Measurements from ENCODE around the gene TNS3. TPM values are rescaled to one million over a fixed set of nuclear protein-coding genes. Genes with fewer than 3 reads are reported as not detected.

TNS3 gene
- total and polyA plus RNA-seq, 9 of the 15 experiments (the other 6 are each of a cell fraction or from before 2014, with no cell fraction given) = 0.20 TPM; not detected in 8

GRCh38 chr7:47327698-47328391 lies 254.1 kb downstream of the TNS3 start:
- H4K20me1 ChIP-seq (replicated peaks; ENCODE audit: control insufficient read depth, insufficient read depth, low read length) = no peaks in the 10 kb centered on the region; the same call in 1 of the 2 replicates
- intact Hi-C loops (cut with micrococcal nuclease) (no loop called here), in situ Hi-C loops (cut with MboI) (no loop called here)
- H3K9me3 ChIP-seq (replicated peaks; ENCODE audit: control insufficient read depth, insufficient read depth, low read depth, low read length) = no peaks in the 10 kb centered on the region
- H3K4me3 ChIP-seq = no peak overlapping the region
- no peaks in the 10 kb centered on the region for H3K36me3 ChIP-seq (ENCODE audit: control insufficient read depth, insufficient read depth, low read length)
- FAIRE-seq = no peak
- no peak overlapping the region for H3K27ac ChIP-seq (ENCODE audit: extremely low read depth, low read depth, low read length)
- POLR2A ChIA-PET = no interaction called here
- WGBS (ENCODE audit: insufficient coverage, low coverage, missing lambda C conversion rate) = 0% methylated on average over 22 of the region's 24 CpGs
- no peaks in the 10 kb centered on the region for H3K9me1 ChIP-seq (ENCODE audit: control insufficient read depth, insufficient read depth, low read length)
- CTCF ChIA-PET (ENCODE audit: low intra/inter-chr PET ratio) = no interaction called here
- H3K9ac ChIP-seq (ENCODE audit: insufficient read depth in 1 of 2, low read depth in 2 of 2, low read length in 2 of 2) = no peak overlapping the region
- H2AFZ ChIP-seq (ENCODE audit: low read depth, low read length) = no peak overlapping the region
- no peak for ATAC-seq
- no peak overlapping the region for H3K4me2 ChIP-seq (ENCODE audit: insufficient read depth, low read length)
- H3K79me2 ChIP-seq (ENCODE audit: control insufficient read depth, insufficient read depth, low read length) = no peaks in the 10 kb centered on the region
- DNase-seq (ENCODE audit: extremely low read depth in 1 of 4, low spot score in 3 of 4) = no peak
- H3K4me1 ChIP-seq (replicated peaks in 1 of 2; ENCODE audit: control insufficient read depth in 2 of 2, insufficient read depth in 2 of 2, low read length in 2 of 2) = peaks cover 0 to 3% of the 10 kb centered on the region in 2 experiments; a peak in 1 of 5 replicates
- no TSS peak for BruUV-seq (replicated peaks)
- peaks cover 15 to 67% of the 10 kb centered on the region in 2 experiments; a peak in 4 of 5 replicates for H3K27me3 ChIP-seq (ENCODE audit: control insufficient read depth in 2 of 2, insufficient read depth in 2 of 2, low read length in 2 of 2)
- TF ChIP-seq PRDM10 (IDR thresholded peaks at IDR 0.05; ENCODE audit: partially characterized antibody) (no peak), SMARCB1 (IDR thresholded peaks at IDR 0.05; ENCODE audit: insufficient read length, low read depth) (no peak), NFIC (IDR thresholded peaks at IDR 0.05) (no peak), MLX (CRISPR knock-in tag; conservative IDR thresholded peaks at IDR 0.05) (no peak), RCOR1 (IDR thresholded peaks at IDR 0.05; ENCODE audit: borderline replicate concordance in 1 of 2, low read depth in 2 of 2, low read length in 2 of 2) (no peak), ZNF431 (CRISPR knock-in tag; IDR thresholded peaks at IDR 0.05) (no peak), PHF20 (IDR thresholded peaks at IDR 0.05; ENCODE audit: partially characterized antibody) (no peak), ZNF133 (CRISPR knock-in tag; IDR thresholded peaks at IDR 0.05) (no peak), CREBBP (IDR thresholded peaks at IDR 0.05; ENCODE audit: low read depth, low read length) (no peak), ZBTB33 (CRISPR knock-in tag; IDR thresholded peaks at IDR 0.05) (no peak), YY1 (IDR thresholded peaks at IDR 0.05; ENCODE audit: borderline replicate concordance in 1 of 3, control insufficient read depth in 1 of 3, extremely low read depth in 1 of 3, insufficient read depth in 3 of 3, insufficient read length in 1 of 3, insufficient replicate concordance in 2 of 3, low read depth in 1 of 3, low read length in 2 of 3) (no peak), CAMTA2 (CRISPR knock-in tag; conservative IDR thresholded peaks at IDR 0.05) (no peak), SP2 (IDR thresholded peaks at IDR 0.05; ENCODE audit: extremely low read depth, low read depth, low read length, poor library complexity, severe bottlenecking) (no peak), TOE1 (IDR thresholded peaks at IDR 0.05; ENCODE audit: borderline replicate concordance) (no peak), TOE1 (CRISPR knock-in tag; IDR thresholded peaks at IDR 0.05; ENCODE audit: borderline replicate concordance, low read depth) (no peak)
